Daoy (cell line): Measurements from ENCODE around the gene CFAP210. TPM values are rescaled to one million over a fixed set of nuclear protein-coding genes. Genes with fewer than 3 reads are reported as not detected.

Source experiments
- DNase-seq: peaks from one replicate; pipeline ENCODE4 v3.0.0-alpha.2; 2015; ENCODE audit warnings: low read depth
- total RNA-seq: library from RNA; depleted of rRNA; stranded (reverse); fragments of >200 nt; shearing (Covaris generic); gene quantifications from 2 replicates; pipeline ENCODE4 v1.2.3, GENCODE V29; 2014

Gene CFAP210
- total RNA-seq, 1 experiment from 2014 or later = not detected

DNA sequence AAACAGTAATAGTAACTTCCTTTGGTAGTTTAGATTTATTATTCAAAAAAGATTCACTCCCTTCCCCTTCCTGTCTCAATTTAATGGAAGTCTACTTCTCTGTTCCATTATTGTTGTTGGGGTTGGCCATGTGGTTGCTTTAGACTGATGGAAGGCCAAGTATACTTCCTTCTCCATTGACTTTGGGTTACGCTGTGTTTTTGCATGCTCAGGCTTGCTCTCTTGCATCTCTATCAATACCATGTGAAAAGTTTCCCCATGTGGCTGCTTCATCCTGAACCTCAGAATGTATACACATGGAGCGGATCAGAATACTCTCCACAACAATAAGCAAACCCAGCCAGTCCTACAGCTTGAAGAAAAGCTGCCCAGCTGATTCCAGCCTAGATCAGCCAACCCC is 20.3 kb downstream of the CFAP210 start:
- DNase-seq = no peak

DNA sequence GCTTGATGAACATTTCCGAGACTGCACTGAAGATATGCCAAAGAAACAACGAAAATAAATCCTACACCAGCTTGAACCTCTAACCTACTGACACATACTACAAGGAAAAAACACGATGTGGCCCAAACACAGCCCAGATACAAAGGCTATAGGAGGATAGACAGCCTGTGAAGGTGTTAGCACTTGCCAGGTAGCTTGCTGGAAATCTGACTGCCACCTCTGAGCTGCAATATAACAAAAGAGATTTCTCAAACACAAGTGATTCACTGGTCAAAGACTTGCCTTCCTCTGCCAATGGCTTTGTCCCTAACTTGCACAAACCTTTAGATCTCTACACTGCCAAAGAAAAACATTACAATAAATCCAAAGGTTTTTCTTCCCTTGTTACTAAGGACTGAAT is 21.1 kb downstream of the CFAP210 start:
- no peak for DNase-seq

DNA sequence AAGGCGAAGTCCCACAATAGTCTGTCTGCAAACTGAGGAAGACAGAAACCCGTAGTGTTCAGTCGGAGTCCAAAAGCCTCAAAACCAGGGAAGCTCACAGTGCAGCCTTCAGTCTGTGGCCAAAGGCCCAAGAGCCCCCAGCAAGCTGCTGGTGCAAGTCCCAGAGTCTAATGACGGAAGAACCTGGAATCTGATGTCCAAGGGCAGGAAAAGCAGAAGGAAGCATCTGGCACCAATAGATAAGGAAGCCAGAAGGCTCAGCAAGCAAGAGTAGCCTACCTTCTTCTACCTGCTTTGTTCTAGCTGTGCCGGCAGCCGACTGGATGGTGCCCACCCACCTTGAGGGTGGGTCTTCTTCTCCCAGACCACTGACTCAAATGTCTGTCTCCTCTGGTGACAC is 21.8 kb downstream of the CFAP210 start:
- no peak for DNase-seq

DNA sequence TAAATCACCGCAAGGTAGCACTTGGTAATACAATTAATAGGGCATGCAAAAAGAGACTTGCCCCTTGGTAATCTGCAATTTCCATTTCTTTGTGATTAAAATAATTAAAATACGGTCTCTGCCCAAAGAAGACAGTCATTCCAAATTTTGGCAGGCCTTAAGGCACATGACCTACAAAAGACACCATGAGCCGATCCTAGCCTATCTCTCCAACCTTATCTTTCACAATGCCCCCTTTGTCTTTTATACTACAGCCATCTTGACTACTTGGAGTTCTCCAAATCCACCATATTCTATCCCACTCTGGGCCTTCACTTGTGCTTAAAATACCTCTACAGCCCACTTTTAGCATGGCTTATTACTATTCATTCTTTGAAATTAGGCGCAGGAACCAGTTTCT is 23.3 kb downstream of the CFAP210 start:
- no peak for DNase-seq

DNA sequence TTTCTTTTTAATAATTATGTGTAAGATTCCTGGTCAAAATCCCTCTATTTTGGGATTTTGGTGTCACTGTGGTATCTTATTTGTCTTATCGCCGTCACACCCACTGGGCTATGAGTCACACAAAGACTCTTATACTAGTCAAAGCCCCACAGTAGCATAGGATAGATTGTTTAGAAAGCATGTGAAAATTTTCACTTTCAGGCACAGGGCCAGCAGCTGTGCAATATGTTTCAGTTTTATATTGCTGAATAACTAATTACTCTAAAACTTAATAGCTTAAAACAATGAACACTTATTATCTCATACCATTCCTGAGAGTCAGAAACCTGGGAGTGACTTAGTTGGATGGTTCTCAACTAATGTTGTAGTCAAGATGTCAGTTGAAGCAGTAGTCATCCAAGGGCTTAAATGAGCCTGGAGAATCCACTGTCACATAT is 24.0 kb downstream of the CFAP210 start:
- DNase-seq = peak; percentile 23

DNA sequence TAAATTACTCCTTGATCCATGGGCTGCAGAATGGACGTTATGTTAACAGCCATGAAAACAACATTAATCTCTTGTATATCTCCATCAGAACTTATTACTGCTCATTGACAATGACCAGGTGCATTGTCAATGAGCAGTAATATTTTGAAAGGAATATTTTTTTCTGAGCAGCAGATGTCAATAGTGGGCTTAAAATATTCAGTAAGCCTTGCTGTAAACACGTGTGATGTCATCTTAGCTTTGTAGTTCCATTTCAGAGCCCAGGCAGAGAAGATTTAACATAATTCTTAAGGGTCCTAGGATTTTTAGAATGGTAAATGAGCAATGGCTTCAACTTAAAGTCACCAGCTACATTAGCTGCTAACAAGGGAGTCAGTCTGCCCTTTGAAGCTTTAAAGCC is 26.6 kb downstream of the CFAP210 start:
- no peak for DNase-seq

- no peak for DNase-seq
Observed at GRCh38 chr2:169664978-169665930, 29.0 kb downstream of the CFAP210 start.

DNA sequence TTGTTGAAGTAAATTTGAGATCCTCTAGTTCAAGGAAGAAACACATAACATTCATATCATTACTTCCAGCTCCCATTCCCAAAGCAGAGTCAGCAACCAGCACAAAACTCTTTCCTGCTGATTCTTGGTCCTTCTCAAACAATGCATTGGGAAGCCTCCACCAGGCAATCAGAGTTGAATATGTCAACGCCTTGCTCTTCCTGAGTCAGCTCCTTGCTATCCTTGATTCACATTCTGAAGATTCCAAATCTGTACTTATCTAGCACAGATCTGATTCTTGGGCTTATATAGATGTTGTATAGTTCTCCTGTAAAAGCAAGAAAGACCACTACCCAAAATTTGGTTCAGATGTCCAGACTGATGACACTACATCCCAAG is 29.6 kb downstream of the CFAP210 start:
- no peak for DNase-seq

GRCh38 chr2:169663247-169663646 is 31.0 kb downstream of the CFAP210 start:
- no peak for DNase-seq

GRCh38 chr2:169662744-169663143 is 31.5 kb downstream of the CFAP210 start:
- no peak for DNase-seq

DNA sequence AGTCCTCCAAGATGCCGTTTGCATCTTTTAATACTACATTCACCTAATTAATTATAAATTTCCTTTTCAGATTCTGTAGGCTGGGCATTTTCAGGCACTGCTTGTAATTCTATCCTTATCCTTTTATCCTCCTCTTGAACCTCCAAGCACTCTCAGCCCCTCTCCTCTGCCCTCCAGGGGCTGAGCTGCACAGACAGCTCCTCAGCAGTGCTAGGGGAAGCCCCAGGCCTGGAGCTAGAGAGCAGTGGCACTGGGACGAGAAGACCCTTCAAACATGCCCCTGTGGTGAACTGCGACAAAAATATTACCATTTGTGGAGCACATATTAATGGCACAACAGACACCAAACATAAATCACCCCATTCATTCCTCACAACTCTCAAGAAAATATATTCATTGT is 32.9 kb downstream of the CFAP210 start:
- no peak for DNase-seq

GRCh38 chr2:169659320-169659719 is 34.9 kb downstream of the CFAP210 start:
- no peak for DNase-seq

GRCh38 chr2:169658877-169659276 is 35.3 kb downstream of the CFAP210 start:
- DNase-seq = no peak

DNA sequence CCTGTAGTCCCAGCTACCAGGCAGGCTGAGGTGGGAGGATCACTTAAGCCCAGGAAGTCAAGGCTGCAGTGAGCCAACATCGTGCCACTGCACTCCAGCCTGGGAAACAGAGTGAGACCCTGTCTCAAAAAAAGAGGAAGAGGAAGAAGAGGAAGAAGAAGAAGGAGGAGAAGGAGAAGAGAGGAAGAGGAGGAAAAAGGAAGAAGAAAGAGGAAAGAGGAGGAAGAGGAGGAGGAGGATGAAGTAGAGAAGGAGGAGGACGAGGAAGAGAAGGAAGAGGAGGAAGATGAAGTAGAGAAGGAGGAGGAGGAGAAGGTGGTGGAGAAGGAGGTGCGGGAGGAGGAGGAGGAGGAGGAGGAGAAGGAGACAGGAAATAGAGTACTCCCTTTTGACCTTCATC is 38.0 kb downstream of the CFAP210 start:
- DNase-seq = no peak

- peak; percentile 7 for DNase-seq
Observed at GRCh38 chr2:169653636-169654035, 40.6 kb downstream of the CFAP210 start.

DNA sequence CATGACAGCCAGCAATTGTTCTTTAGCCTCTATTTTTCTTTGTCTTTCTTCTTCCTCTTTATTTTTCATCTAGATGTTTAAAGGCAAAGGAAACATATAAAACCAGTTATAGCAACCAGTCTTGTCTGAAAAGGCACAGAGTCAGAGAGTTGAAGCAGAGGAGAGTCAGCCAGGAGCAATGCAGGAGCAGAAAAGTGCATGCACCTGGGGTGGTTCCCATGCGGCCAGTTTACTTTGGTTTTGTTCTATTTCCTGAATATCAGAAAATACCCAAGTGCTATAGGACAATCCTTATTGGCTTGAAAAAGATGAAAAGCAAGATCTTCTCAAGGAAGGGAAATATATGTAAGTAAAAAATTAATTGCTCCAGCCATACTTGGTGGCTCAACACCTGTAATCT is 44.9 kb downstream of the CFAP210 start:
- no peak for DNase-seq

GRCh38 chr2:169647496-169647895 is 46.7 kb downstream of the CFAP210 start:
- no peak for DNase-seq

DNA sequence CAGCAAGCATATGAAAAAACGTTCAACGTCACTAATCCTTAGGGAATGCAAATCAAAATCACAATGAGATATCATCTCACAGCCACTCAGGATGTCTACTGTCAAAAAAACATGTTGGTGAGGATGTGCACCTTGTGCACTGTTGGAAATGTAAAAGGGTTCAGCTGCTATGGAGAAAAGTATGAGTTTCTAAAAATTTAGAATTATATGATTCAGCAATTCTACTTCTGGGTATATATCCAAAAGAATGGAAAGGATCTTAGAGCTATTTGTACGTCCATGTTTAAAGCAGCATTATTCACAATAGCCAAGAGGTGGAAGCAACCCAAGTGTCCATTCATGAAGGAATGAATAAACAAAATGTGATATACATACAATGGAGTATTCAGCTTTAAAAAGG is 50.0 kb downstream of the CFAP210 start:
- no peak for DNase-seq

GRCh38 chr2:169641464-169641863 is 52.7 kb downstream of the CFAP210 start:
- DNase-seq = no peak

GRCh38 chr2:169640104-169640503 is 54.1 kb downstream of the CFAP210 start:
- no peak for DNase-seq

DNA sequence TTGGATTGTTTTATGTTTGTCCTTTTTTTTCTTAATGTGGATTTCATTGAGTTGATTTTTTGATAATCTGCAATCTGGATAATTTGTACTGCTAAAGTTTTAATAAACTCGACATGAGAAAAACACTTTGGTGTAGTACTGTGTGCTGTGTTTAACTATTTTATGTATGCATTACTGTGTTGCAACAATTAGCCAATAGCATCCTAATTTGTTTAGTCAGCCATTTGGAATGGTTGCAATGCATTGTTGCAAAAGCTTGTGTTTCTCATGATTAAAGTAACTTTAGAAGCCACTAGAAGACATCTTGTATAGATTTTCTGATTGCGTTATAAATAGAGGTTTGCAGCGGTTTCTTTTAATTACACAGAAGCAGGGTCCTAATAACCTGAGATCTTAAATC is 56.6 kb downstream of the CFAP210 start:
- DNase-seq = no peak

GRCh38 chr2:169636440-169637097 is 57.6 kb downstream of the CFAP210 start:
- DNase-seq = no peak

GRCh38 chr2:169625781-169626180 is 68.4 kb downstream of the CFAP210 start:
- no peak for DNase-seq
